Effector CD4-positive, alpha-beta T cell (primary cell): ENCODE results near the gene TJP1.
"Not testable (repeated sequence)": the region's sequence is repeated elsewhere in the genome, so short reads cannot be mapped to it uniquely, and the experiment has no call there.

Experiments
- DNase-seq: peaks from one replicate; pipeline ENCODE4 v3.0.0-alpha.2; 2020

Gene TJP1

DNA sequence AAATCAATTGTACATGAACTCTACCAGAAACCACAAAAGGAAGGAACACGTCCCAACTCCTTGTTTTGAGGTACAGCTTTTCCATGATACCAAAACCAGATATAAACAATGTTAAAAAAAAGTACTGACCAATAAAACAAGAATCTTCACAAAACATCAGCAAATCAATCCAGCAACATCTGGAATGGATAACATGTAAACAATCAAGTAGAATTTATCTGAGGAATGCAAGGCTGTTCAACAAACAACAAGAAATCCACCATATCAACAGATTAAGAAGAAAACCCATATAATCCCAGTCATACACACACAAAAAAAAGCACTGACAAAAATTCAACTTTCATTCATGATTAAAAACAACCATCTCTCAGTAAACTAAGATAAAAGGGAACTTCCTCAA, 26.7 kb downstream of the TJP1 start:
- DNase-seq, result no peak

DNA sequence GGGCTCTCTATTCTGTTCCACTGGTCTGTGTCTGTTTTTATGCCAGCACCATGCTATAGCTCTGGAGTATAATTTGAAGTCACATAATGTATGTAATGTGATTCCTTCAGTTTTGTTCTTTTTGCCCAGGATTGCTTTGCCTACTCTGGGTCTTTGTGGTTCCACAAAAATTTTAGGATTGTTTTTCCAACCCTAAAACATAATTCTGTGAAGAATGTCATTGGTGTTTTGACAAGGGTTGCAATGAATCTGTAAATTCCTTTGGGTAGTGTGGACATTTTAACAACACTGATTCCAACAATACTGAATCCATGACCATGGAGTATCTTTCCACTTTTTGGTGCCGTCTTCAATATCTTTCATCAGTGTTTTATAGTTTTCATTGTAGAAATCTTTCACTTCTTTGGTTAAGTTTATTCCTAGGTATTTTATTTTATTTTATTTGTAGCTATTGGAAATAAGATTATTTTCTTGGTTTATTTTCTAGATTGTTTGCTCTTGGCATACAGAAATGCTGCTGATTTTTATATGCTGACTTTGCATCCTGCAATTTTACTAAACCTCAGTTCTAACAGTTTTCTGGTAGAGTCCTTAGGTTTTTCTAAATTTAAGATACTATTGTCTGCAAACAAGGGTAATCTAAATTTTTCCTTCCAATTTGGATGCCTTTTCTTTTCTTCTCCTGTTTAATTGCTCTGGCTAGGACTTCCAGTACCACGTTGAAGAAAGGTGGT, 29.7 kb downstream of the TJP1 start:
- no peak for DNase-seq

DNA sequence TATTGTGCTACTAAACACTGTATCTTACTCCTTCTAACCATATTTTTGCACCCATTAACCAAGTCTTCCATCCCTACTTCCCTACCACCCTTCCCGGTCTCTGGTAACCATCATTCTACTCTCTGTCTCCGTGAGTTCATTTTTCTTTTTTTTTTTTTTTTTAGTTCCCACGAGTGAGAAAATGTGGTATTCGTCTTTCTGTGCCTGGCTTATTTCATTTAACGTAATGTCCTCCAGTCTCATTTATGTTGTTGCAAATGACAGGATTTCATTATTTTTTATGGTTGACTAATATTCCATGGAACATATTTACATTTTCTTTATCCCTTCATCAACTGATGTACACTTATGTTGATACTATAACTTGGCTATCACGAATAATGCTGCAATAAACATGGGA, 31.7 kb downstream of the TJP1 start:
- no peak for DNase-seq

DNA sequence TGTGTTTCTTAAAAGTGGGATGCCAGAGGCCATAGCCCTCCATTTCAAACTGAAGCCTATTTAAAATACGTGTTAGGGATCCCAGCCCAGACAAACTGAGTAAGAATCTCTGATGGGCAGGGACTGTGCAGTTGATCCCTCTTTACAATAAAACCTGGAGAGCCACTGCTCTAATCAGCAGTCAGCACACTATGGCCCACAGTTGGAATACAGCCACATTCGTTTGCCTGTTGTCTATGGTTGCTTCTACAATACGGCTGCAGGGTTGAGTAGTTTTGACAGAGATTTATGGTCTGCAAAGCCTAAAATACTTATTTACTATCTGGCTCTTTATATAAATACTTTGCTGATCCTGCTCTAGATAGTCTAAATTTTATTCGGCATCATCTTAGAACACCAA, 32.4 kb downstream of the TJP1 start:
- no peak for DNase-seq

DNA sequence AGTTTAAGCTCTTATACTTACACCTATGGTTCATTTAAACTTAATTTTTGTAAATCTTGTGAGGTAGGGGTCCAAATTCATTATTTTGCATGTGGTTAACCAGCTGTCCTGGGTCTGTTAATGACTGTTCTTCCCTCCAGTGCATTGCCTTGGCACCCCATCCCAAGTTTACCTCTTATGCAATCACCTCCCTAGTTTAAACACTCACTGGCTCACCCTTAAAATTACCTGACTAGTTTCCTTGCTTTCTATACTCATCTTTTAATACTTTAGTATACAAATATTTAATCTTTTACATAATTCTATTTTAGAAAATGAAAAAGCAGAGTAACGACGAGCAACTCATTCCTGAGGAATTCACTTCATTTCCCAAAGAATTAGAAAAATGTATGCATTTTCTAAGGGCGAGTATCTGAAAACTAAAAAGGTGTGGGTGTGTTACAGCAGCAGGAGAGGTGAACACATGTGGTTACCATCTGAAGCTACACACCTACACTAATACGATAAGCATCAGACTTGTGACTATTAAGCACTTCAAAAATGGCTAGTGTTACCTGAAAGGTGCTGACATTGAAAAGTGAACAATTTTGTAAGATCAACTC, 33.7 kb downstream of the TJP1 start:
- no peak for DNase-seq

DNA sequence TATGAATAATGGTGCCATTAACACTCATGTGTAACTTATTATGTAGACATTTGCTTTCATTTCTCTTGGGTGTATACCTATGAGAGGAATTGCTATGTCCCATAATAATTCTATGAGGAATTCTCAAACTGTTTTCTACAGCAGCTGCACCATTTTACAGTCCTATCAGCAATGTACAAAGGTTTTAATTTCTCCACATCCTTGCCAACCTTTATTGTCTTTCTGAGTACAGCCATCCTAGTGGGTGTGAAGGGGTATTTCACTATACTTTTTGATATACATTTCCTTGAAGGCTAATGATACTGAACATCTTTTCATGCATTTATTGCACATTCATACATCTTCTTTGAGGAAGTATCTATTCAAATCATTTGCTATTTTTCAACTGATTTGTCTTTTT, 34.5 kb downstream of the TJP1 start:
- DNase-seq, result no peak

DNA sequence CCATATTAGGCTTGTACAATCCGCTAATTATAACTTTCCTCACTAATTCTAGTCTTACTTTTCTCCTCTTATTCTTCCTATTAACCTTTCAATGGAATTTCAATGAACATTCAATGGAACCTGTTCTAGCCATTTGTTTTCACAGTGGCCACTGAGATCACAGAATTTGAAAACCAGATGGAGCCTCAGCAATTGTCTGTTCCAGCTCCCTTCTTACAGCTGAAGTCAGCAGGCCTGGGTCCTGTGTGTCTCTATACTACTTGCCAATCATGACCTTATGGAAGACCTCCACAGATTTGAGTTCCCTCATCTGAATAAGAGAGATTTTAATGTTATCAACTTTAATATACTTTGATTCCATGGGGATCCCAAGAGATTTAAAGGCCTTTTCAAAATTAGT, 36.6 kb downstream of the TJP1 start:
- DNase-seq, result no peak

DNA sequence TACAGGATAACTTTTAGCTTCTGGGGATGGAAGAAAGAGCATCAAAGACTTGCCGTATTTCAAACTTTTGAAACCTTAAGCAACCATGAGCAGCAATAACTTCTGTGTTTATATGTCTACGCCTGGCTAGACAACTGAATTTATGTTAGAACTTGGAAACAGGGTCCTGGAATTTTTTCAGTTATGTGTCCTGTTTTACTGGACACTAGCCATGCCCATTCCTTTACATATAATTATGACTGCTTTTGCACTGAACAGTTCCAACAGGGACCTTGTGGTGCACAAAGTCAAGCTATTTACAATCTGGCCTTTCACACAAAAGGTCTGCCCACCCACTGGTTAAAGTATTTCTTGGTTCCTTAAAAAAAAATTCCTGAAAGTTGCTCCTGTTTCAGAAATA, 37.1 kb downstream of the TJP1 start:
- no peak for DNase-seq

DNA sequence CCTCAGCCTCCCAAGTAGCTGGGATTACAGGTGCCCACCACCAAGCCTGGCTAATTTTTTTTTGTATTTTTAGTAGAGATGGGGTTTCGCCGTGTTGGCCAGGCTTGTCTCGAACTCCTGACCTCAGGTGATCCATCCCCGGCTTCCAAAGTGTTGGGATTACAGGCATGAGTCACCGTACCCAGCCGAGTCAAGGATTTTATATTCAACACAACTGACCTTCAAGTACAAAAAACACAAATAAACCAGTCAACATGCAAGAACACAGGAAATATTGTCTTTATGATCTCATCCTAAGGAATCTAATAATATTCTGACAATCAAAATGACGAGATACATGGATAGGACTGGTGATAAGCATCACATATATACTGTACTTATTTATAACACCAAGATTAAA, 37.9 kb downstream of the TJP1 start:
- DNase-seq, result no peak

DNA sequence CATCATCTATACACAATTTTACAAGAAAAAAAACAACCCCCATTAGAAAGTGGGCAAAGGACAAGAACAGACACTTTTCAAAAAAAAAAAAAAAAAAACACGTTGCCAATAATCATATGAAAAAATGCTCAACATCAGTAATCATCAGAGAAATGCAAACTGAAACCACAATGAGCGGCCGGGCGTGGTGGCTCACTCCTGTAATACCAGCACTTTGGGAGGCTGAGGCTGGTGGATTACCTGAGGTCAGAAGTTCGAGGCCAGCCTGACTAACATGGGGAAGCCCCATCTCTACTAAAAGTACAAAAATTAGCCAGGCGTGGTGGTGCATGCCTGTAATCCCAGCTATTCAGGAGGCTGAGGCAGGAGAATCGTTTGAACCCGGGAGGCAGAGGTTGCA, 39.5 kb downstream of the TJP1 start:
- DNase-seq, result not testable (repeated sequence)

DNA sequence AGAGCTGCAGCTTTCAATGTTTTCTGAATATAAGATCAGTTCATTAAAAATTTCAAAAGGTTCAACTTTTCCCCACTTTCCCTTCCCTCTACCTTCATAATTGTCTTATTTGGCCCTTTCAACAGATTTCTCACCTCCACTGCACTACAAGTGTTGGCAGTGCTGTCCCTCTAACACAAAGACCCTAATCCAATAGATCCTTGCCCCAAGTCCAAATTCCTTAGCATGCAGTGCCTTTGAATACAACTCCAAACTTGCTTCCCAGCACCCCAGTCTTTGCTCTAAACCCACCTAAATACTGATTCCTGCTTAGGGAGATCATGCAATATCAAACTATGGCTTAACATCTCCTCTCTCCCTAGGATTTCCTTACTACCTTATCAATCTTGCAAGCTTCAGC, 43.9 kb downstream of the TJP1 start:
- DNase-seq, result no peak

DNA sequence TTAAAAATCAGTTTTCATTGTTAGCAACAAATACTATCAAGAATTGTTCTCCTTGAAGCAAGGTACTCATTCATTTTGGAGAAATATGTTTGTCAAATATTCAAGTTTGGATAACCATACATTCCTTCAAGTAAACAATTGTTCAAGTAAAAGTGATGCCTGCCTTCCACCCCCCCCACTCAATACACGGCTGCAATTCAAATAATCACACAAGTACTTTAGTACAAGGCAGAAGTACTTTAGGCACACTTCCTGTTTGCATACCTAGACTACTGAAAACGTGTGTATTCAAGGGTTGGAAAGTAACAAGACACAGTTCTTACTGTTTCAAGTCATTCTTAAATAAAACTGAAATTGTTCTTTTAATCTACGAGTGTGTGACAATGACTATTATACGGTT, 45.4 kb downstream of the TJP1 start:
- no peak for DNase-seq

DNA sequence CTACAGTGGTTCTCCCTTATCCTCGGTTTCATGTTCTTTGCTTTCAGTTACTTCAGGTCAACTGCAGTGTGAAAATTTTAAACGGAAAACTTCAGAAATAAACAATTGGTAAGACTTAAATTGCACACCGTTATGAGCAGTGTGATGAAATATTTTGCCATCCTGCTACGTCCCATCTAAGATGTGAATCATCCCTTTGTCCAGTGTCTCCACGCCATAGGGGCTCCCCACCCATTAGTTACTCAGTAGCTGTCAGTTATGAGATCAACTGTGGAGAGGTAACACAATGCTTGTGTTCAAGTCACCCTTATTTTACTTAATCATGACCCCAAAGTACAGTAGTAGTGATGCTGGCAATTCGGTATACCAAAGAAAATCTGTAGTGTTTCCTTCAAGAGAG, 47.4 kb downstream of the TJP1 start:
- no peak for DNase-seq

DNA sequence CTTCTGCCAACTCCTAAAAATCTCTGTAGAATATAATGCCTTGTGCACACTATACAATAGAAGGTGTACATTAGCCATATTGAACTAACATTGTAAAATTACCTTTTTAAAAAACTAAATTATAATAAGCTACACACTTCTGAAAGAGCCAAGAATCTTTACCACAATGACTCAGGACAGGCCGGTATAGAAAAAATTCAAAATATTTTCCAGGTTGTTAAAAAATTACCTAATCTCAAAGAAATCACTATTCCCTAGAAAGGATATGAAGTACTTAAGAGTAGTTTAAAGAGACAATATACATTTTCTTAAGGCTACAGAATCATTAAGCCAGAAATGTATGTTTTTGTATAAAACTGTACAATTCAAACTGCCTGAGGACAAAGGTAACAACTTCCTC, 48.5 kb downstream of the TJP1 start:
- no peak for DNase-seq

DNA sequence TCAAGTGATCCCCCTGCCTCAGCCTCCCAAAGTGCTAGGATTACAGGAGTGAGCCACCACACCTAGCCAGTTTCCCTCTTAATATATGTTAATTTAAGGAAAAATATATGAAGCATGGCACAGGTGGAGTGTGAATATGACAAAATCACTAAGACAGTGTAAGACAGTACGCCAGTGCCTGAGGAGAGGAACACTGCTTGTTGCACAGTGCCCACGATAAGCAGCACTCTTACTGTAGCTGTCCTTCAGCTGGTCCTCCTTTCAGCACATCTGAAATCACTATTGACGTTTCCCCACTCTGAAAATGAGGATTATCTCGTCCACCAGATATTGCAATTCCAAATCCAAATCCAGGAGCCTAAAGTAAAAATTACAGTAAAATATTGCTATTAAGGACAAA, 49.3 kb downstream of the TJP1 start:
- no peak for DNase-seq

DNA sequence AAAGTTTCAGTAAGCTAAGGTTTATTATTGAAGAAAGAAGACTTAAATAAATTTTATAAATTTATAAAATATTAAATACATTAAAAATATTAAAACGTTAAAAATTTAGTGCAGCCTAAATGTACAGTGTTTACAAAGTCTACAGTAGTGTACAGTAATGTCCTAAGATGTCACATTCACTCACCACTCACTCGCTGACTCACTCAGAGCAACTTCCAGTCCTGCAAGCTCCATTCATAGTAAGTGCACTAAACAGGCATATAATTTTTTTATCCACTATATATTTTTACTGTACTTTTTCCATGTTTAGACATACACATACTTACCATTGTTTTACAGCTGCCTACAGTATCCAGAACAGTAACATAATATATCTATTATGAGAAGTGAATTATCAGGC, 51.5 kb downstream of the TJP1 start:
- DNase-seq, result no peak

DNA sequence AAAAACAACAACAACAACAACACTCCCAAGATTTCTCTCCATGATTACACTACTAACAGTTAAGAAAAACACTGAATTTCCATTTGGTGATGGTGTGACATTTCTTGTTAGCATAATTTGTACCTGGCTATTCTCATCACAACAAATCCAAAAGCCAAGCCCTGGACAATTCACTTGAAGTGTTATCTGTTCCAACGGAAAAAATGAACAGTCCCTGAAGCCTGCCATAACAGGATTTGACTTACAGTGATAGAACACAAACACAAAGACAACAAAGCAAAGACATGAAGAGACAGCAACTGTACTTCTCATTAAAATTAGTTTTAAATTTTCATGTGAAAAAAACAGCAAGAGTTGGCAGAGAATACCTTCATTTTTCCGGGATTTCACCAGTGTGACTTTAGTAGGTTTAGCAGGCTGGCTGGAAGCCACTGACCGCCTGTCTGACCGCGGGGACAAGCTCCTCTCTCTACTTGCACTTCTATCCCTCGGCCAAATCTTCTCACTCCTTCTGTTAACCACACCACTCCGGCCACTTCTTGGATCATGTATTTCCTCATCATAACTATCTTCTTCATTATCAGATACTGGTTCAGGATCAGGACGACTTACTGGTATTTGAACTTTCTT, 56.3 kb downstream of the TJP1 start:
- no peak for DNase-seq

DNA sequence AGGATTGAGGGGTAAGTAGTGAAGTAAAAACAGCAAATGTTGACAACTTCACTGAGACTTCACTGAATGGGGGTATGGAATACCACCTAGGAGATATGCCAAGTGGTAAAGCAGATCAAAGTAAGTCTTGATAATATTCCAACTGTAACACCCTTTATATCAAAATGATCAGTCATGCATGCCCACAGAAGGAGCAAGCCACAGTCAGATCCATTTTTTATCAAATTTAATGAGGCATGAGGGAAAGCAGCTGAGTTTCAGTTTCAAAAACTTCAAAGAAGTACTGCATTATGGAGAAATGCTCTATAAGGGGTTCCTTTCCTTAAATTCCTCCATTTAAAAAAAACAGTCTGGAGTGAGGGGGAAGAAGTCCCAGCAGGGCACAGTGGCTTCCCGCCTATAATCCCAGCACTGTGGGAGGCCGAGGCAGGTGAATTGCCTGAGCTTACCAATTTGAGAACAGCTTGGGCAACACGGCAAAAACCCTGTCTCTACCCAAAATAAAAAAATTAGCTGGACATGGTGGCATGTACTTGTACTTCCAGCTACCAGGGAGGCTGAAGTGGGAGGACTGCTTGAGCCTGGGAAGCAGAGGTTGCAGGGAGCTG, 56.9 kb downstream of the TJP1 start:
- DNase-seq, result no peak

DNA sequence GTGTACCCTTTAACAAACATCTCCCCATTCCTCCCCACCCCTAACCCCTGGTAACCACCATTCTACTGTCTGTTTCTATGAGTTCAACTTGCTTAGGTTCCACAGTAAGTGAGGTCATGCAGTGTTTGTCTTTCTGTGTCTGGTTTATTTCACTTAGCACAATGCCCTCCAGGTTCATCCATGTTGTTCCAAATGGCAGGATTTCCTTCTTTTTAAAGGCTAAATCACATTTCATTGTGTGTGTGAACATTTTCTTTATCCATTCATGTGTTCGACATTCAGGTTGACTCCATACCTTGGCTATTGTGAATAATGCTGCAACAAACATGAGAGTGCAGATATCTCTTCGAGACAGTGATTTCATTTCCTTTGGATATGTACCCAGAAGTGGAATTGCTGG, 62.7 kb downstream of the TJP1 start:
- no peak for DNase-seq

DNA sequence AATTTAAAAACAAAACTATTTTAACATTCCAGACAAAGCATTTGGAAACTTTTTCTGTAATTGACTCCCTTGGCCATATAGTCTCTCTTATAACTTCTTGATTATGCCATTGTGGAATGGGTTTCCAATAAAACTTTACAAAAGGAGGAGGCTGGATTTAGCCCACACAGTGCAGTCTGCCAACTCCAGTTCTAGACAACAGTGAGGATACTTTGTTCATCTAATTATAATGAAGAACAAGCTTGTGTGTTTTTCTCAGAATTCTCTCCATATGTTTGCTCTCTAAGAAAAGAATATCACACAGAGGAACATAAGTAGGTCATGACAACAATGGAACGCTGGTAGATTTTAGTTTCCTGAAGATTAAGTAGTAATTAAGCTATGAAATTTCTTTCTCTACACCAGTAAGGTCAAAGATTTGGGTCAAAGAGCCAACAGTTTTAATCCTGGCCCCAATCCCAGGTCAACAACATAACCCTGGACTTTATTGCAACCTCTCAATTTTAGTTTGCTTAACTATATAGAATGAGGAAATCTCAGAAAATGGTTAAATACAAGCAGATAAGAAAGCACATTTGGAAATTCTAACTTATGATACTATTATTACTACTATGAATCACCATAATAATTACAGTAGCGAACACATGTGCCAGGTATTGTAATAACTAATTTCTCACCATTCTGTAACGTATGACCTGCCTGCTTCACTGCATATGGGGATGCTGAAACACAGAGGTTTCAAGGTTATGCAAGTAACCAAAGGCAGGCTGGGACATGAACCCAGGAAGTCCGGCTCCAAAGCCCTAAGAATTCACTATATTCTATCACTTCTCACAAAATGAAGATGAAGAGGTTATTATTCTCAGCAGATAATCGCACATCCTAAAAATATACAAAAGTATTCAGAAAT, 65.7 kb downstream of the TJP1 start:
- no peak for DNase-seq

DNA sequence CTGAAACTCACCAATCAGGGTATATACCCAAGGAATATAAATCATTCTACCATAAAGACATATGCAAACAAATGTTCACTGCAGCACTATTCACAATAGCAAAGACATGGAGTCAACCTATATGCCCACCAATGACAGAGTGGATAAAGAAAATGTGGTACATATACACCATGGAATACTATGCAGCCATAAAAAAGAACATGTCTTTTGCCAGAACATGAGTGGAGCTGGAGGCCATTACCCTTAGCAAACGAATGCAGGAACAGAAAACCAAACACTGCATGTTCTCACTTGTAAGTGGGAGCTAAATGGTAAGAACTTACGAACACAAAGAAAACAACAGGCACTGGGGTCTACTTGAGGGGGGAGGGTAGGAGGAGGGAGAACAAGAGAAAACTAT, 68.3 kb downstream of the TJP1 start:
- not testable (repeated sequence) for DNase-seq

DNA sequence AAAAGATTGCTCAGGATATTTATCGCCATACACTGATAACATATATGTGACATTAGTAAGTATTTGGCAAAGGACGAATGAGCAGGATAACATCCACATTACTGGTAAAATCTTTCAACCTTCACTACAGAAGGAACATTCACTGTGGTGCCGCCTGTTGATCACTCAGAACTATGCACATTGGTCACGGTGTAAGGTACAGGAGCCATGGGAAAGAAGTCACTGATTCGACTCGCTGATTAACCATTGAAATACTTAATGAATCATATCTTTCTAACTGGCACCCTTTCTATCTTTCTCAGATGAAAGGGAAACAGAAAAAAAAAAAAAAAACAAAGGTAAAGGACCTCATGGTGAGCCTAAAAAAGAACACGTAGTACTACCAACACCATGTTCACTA, 68.8 kb downstream of the TJP1 start:
- no peak for DNase-seq

DNA sequence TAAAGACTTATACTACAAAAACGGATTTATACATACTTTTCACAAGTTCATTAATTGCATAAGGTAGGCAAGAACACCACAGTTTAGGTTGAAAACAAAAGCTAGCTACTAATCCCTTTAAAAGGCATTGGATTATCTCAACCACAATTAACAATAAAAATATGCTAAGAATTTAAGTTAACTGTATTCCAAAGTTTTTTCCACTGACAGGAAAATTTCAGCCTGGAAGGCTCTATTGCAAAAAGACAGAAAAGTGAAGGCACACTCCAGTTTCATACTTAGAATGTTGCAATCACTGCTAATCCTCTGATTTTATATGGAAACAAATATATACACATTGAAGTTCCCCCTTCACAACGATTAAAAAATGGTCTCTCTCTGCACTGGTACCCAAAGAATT, 71.5 kb downstream of the TJP1 start:
- DNase-seq, result no peak
